Mucosa of gallbladder (tissue), 1 donor: Measurements from ENCODE around the gene DENND1B. TPM values are rescaled to one million over a fixed set of nuclear protein-coding genes. Genes with fewer than 3 reads are reported as not detected.
A peak's percentile ranks its signal among the peaks of the same experiment; 100 is the strongest.
"Not testable (repeated sequence)": the region's sequence is repeated elsewhere in the genome, so short reads cannot be mapped to it uniquely, and the experiment has no call there.

ENCODE experiments used
- DNase-seq: peaks from one replicate; pipeline ENCODE4 v3.0.0-alpha.2; 2020; ENCODE audit warnings: low spot score
- total RNA-seq: library from RNA; stranded (reverse); gene quantifications from one replicate; pipeline ENCODE4 v1.2.1, GENCODE V29; 2021
- donor health status: DM: no; HTN: no; CAD: no.

Gene DENND1B
- total RNA-seq, 1 donor from 2014 or later, result 17.6 TPM

DNA sequence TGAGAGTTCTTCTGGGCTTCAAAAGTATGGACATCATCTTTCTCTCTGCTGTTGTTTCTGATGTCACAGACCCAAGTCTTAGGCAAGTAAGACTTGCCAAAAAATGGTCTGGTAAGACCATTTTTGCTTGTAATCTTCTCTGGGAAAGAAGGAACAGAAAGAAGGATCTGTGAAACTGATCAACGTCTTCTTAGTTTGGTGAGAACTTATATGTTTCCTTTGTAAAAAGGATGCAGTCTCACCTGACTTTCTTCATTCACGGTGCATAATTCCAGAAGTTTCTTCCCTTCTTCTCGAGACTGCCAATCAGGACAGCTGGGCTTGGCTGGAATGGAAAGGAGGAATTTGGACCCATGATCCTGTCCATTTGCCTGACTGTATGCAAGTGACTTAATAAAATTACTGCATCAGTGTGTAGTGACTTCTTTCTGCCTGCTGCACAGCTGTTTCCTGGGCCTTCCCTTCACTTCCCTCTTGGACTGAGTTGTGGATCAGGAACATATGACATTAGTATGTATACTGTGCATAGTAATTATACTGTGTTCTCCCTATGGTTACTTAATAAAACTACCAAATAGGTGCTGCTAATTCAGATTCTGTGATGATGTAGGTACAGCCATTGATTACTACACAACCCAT, 7.6 kb upstream of the DENND1B start:
- no peak for DNase-seq

DNA sequence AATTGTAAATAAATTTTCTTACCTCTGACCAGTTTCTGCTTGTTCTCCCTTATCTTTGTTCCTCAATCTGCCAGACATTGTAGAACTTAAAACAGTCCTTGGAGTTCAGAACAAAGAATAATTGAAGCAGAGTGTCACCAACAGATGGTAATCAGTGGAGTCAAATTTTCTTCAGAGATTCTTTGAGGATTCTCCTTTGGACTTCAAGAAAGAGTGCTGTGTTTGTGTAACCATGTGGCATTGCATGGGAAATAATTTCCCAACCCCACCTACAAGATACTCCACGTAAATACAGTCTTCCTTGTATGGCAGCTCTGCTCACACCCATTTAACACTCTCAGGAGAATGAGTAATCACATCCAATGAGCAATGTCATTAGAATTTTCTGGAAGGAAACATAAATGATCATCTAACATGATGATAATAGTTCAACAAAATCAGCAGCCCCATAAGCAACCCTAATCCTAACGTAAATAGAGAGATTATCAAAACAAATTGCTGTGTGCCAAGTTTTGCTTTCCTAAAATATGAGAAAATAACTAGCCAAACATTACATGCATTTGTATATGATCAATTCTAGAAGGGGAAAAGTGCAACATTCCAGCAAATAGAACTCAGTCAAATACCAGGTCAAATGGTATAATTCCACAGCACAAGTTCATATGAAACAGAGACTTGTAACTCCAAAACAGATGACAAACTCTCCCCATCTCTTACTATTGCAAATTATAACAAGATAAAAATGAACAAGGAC, 6.9 kb upstream of the DENND1B start:
- no peak for DNase-seq

DNA sequence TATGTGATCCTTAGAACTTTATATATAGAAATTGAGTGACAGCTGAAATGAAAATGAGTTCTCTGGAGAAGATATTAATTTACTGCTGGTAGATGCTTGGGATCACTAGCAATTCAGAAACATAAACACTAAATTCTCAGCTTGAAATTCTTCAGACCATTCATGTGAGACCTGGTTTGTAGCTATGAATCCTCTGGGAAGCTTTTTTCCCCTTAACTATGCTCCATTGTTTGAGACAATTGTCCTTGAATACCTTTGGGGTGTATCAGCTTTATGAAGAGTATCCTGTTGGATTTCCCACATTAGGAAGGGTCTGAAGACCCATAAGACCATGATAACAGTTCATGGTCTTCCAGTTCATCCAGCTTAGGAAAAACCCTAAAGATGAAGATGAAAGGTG, 4.6 kb upstream of the DENND1B start:
- no peak for DNase-seq

DNA sequence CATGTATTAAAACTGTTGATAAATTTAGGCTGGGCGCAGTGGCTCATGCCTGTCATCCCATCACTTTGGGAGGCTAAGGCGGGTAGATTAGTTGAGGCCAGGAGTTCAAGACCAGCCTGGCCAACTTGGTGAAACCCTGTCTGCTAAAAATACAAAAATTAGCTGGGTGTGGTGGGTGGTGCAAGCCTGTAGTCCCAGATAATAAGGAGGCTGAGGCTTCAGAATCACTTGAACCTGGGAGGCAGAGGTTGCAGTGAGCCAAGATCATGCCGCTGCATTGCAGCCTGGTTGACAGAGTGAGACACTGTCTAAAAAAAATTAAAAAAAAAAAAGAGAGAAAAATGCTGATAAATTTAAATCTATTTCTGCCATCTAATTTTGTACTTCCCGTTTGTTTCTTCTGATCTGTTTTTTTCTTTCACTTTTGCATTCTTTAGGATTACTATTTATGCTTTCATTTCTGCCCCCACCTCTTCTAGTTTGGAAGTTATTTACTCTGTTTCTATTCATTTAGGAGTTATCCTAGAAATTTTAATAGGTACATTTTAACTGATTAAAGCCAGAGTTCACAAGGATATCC, 3.2 kb upstream of the DENND1B start:
- DNase-seq, result no peak

DNA sequence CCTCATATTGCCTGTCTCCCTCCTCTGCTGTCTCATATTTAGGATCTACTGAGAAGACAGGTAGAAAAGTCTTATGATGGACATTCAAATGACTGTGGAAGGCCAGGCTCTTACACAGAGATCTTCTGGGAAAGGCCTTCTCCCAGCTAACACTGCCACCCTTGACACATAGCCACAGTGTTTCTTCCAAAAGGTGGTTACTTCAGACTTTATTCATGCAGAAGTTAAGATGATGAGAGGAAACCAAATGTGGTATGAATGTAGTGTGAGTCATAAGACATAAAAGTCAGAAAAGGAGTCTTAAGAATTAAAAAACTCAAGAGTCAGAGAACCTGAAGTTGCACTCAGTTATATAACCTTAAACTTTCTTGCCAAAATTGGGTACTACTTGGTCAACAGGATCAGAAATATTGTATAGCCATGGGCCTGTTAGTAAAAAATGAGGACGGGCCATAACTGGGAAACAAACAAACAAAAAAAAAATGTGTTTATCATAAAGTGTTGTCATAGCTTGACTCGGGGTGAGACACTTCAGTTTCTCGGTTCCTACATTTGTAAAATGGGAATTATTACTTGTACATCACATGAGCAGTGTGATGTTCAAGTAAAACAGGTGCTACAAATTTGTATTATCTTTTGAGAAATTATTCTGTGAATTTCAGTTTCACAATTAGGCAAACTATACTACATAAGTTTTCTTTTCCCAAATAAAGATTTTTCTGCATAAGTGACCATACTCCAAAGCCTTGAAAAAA, 1.2 kb upstream of the DENND1B start:
- DNase-seq, result no peak

DNA sequence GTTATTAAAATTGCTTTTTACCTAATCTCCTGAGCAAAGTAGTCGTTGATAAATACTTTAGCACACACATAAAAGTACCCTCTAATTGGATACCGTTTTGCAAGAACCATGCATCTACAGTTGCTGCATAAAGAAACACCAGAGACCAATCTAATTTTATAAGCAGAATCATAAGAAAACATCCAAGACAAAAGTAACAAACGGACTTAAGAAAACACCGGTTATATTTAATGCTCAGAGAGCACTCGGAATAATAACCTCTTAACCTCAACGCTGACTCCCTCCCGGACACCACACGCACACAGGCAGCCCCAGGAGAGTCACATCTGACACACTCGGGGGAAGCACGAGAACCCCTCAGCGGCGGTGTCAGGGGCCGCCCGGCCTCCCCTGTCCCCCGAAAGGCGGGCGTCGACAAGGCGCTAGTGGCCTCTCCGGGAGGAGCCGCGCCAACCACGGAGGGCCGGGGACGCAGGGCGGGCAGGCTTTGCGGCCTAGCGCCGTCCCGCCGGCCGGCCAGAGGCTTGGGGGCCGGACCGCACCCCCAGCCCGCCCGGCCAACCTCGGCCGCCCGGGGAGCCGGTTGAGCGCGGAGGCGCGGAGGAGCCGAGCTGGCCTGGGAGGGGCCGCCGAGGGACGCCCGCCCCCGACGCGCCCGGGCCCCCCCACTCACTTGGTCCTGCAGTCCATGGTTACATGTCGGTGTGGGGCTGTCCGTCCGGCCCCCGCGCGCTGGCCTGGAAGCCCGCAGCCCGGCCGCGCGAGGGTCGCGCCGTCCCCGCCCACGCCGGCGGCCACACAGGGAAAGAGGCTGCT, 606 bp downstream of the DENND1B start:
- DNase-seq, result peak; percentile 21

DNA sequence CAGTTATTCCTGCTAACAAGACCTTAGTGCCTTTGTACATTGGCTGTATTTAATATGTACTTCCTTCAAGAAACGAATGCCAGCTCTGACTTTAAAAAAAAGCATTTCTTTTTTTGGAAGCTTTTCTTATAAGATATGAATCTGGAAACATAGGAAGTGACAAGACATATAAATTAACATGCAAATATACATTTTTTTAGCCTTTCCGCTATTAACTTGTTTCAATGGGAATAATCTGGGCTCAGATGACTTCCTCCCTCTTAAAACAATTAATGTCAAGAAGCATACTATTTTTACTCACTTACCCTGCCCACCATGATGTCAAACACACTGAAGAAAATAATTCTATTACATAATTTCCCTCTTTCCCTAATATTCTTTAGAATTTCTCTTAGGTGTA, 1.4 kb downstream of the DENND1B start:
- DNase-seq, result no peak

DNA sequence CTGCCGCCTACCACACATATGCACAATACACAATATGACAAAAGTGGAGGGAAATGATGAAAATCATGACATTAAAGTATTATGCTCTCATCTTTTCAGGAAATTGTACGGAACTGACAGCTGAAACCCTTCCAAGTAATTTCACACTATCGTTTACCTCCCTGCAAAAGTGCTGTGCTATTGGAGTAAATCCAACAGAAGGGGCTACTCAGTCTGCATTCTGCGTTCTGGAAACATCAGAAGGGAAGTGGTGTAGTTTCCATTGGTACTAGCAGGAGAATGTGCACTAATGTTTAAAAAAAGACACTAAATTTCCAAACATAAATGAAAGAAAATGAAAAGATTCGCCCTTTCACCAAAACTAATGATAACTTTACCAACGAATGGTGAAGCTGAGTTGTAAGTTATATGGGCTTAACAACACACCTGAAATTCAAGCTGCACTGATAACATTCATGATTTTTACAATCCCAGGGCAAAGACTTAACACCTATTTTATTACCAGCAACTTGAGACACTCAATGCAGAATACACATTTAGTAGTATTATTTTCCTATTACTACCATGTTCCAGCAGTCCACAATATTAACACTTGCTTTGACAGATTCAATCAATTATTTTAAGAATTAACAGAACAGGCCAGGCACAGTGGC, 3.2 kb downstream of the DENND1B start:
- DNase-seq, result no peak

DNA sequence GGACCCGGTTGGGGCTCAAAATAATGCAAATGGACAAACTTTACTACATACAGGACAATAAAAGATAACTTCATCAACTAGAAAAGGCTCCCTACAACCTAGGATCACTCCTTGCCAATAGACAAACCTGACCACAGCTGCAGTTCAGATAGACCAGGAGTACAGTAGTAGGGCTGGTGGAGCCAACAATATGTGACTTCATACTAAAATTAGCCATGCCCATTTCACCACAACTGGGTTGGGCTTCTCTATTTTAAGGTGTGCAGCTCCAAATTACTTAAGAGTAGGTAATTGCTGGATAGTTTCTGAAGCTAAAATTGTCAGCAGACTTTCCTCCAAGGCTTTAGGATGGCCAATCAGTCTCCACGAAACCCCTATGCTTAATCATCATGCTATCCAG, 3.9 kb downstream of the DENND1B start:
- no peak for DNase-seq

DNA sequence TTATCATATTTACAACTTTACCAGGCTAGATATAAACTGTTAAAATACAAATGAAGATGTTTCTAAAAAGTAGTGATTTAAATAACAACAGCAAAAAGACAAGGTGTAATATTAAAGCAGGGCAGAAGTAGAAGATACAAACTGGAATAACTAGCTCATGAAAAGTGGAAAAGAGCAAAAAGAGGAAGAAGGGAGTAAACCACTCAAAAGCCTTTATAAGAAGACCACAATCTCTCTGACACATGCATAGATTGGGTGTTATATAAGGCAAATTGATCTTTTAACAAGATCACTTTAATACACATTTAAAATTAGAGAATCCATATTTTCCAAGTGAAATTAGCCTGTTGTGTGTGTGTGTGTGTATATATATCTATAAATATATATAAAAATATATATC, 5.0 kb downstream of the DENND1B start:
- no peak for DNase-seq

DNA sequence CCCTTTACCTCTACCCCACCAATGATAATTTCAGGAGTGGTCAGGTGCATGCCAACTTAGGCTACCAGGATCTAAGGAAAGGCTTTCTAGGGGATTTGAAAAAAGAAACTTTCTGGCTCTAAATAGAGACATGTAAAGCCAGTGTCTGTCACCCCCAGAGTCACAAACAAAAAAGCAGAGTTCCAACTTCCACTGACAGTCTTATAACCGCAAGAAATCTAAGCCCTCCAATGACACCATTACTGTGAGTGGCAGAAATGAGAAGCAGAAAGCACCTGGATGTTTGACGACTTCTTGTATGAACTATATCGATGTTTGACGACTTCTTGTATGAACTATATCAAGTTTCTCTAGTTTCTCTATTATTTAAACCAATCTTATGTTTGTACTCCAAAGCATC, 6.0 kb downstream of the DENND1B start:
- no peak for DNase-seq

DNA sequence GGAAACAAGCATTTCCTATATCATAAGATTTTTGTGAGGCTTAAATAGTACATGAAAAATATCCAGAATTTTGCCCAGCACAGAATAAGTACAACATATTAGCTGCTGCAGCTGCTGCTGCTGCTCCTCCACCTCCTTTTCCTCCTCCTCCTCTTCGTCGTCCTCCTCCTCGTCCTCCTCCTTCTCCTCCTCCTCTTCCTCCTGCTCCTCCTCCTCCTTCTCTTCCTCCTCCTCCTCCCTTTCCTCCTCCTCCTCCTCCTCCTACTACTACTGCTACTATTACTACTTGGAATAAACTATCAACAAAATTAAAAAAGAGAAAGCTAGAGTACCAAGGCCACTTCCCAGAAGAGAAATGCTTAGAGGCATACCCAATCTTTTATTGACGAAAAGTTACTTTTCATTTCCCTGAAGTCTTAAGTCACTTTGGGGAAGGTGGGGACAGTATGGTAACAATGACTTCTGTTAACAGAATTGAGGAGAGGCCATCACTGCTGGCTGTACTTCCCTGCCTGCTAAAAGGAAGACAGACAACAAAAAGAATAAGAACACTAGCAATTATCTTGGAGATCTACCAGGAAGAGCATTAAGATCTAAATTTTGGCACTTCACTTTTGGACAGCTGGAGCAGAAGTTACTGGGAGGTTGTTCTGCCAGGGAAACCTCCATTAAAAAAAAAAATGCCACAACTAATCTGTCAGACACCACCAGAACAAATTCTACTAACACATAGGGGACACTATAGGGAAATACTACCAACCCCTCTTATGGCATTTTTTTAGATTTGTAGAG, 7.1 kb downstream of the DENND1B start:
- no peak for DNase-seq

DNA sequence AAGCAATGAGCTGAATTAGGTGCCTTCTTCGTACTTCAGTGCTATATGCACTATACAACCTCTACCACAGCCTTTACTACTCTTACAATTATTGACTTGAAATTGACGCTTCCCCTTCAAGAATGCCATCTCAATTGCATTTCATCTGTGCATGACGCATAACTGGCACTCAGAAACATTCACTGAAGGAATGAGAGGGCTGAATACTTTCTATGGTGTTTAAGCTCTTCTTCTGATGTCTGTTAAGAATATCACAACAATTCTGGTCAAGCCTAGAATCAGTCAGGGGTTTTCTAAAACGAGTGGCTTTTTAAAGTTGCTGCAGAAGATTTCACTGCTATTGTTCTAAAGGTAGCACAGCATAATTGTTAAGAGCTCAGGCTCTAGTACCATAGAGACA, 11.5 kb downstream of the DENND1B start:
- no peak for DNase-seq

DNA sequence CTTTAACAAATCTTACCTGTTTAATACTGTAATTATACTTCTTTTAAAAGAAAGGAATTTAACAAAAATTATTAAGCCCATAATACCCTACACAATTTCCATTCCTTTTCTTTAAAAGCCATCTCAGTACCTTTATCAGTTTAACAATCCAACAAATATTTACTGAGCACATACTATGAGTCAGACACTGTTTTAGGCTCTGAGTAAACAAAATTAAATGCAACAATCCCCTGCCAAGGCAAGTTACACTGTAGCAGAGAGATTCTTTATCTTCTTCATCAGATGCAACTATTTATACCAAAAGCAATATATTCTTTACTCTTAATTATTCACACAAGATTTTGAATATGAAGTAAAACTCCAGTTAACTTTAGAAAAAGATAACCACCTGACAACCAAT, 12.0 kb downstream of the DENND1B start:
- DNase-seq, result no peak

DNA sequence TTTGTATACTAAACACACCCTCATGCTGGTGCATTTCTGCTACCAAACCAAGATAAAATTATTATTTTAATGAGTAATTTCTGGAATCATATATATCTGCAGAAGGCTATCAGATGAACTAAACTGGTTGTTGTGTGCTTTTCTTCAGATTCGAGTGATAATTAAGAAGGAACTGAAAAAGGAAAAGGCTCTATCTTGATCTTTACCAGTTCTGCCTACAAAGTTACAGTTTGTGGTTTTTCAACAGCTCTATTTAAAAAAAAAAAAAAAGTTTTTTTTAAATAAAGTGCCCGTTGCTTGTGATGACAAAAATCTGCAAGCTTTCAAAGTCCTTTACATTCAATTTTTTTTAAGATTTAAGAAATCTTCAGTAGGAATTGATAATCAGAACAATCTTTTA, 13.6 kb downstream of the DENND1B start:
- no peak for DNase-seq

DNA sequence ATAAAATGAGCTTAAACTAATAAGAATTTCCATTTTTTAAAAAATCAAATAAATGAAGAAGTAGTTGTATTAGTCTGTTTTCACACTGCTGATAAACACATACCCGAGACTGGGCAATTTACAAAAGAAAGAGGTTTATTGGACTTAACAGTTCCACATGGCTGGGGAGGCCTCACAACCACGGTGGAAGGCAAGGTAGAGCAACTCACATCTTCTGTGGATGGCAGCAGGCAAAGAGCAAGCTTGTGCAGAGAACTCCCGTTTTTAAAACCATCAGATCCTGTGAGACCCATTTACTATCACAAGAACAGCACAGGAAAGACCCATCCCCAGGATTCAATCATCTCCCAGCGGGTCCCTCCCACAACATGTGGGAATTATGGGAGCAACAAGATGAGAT, 19.7 kb downstream of the DENND1B start:
- DNase-seq, result not testable (repeated sequence)

DNA sequence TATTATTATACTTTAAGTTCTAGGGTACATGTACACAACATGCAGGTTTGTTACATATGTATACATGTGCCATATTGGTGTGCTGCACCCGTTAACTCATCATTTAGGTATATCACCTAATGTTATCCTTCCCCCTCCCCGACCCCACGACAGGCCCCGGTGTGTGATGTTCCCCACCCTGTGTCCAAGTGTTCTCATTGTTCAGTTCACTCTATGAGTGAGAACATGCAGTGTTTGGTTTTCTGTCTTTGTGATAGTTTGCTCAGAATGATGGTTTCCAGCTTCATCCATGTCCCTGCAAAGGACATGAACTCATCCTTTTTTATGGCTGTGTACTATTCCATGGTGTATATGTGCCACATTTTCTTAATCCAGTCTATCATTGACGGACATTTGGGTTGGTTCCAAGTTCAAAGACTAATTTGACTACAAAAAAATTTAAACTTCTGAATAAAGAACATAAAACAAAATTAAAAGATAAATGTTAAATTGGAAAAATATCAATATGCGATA, 22.6 kb downstream of the DENND1B start:
- not testable (repeated sequence) for DNase-seq

DNA sequence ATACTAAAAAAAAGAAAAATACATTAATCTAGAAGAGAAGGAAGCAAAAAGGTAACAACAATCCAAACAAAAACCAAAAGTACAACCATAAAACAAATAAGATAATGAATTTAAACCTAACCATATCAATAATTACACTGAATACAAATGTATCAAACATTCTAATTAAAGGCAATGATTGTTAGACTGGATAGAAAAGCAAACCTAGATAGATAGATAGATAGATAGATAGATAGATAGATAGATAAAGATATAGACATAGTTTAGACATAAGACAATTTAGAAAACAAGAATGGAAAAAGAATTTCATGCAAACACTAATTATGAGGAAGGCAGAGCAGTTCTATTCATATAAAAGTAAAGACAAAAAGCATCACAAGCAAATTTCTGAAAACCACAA, 24.9 kb downstream of the DENND1B start:
- no peak for DNase-seq

DNA sequence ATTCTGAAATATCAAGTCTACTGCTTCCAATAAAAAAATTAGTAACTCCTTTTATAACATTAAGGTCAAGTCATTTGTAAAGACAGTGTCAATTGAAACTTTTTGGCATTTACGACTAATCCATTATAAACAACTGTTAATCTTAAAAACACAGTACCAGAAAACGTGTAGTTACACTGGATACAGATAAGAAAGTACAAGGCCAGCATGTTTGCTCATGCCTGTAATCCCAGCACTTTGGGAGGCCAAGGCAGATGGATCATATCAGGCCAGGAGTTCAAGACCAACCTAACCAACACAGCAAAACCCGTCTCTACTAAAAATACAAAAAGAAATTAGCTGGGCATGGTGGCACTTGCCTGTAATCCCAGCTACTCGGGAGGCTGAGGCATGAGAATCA, 29.4 kb downstream of the DENND1B start:
- no peak for DNase-seq

DNA sequence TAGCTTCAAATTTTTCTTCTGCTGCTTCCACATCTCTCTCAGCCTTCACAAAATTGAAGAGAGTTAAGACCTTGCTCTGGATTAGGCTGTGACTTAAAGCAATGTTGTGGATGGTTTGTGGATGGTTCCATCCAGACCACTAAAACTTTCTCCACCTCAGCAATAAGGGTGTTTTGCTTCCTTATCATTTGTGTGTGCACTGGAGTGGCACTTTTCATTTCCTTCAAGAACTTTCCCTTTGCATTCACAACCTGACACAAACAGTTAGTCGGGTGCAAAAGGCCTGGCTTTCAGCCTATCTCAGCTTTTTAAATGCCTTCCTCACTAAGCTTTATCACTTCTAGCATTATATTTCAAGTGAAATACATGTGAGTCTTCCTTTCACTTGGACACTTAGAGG, 30.3 kb downstream of the DENND1B start:
- DNase-seq, result no peak
